Omental fat pad (tissue), 4 donors: ENCODE results near the gene ALDH5A1. TPM values are rescaled to one million over a fixed set of nuclear protein-coding genes. Genes with fewer than 3 reads are reported as not detected.

Source experiments
- ATAC-seq: fragments of 150-250 bp; one replicate; pipeline ENCODE4 v1.9.1; 2016; ENCODE audit warnings: mild to moderate bottlenecking, moderate library complexity; ENCODE audit not compliant: low FRiP score
- DNase-seq: peaks from one replicate; pipeline ENCODE4 v3.0.0-alpha.2; 2019; ENCODE audit warnings: low spot score
- CTCF ChIP-seq, 3 donors: fragments of 450-650 bp; IDR thresholded peaks; one replicate each; pipeline ENCODE4 v1.5.1; 2016 to 2017; ENCODE audit warnings: antibody characterized with exemption in 3 of 3, mild to moderate bottlenecking in 3 of 3, moderate library complexity in 2 of 3
- total RNA-seq, 4 donors: library from RNA; depleted of rRNA; stranded (reverse); fragments of >200 nt; gene quantifications; one replicate each; pipeline ENCODE4 v1.1.0, GENCODE V29; 2016

Gene ALDH5A1
- total RNA-seq, 4 donors from 2014 or later = 3.8 to 6.1 (median 4.9) TPM

- TF ChIP-seq CTCF (IDR thresholded peaks at IDR 0.05) = no peak
- DNase-seq (no peak), ATAC-seq (no peak)
Measured at GRCh38 chr6:24546439-24546838, 51.7 kb downstream of the ALDH5A1 start.

- DNase-seq (no peak), ATAC-seq (no peak)
- TF ChIP-seq CTCF (IDR thresholded peaks at IDR 0.05) = no peak
Measured at GRCh38 chr6:24547243-24547642, 52.5 kb downstream of the ALDH5A1 start.

- no peak for TF ChIP-seq CTCF (IDR thresholded peaks at IDR 0.05)
- no peak for ATAC-seq
- DNase-seq = no peak
Measured at GRCh38 chr6:24549158-24549557, 54.4 kb downstream of the ALDH5A1 start.

- ATAC-seq (no peak), DNase-seq (no peak)
- no peak for TF ChIP-seq CTCF (IDR thresholded peaks at IDR 0.05)
Measured at GRCh38 chr6:24549674-24550353, 55.0 kb downstream of the ALDH5A1 start.

GRCh38 chr6:24551139-24551538 lies 56.4 kb downstream of the ALDH5A1 start:
- ATAC-seq (no peak), DNase-seq (no peak)
- no peak for TF ChIP-seq CTCF (IDR thresholded peaks at IDR 0.05)

GRCh38 chr6:24554474-24554873 lies 59.7 kb downstream of the ALDH5A1 start:
- TF ChIP-seq CTCF (IDR thresholded peaks at IDR 0.05) = no peak
- DNase-seq = no peak
- no peak for ATAC-seq

- ATAC-seq (no peak), DNase-seq (no peak)
- TF ChIP-seq CTCF (IDR thresholded peaks at IDR 0.05) = no peak
Measured at GRCh38 chr6:24558516-24558915, 63.7 kb downstream of the ALDH5A1 start.
